GM21529 (cell line): ENCODE data around the gene CORO2A.
A peak's percentile ranks its signal among the peaks of the same experiment; 100 is the strongest.

Experiments
- ATAC-seq: cut with Tn5 transposase; IDR thresholded peaks from one replicate; pipeline ENCODE4 v1.9.1; 2021; ENCODE audit not compliant: unreplicated experiment

Gene CORO2A

GRCh38 chr9:98192503-98193335 lies at the start of gene CORO2A:
Gene CORO2A (minus strand): TSS chr9:98192637. CDS start chr9:98157660, 34,977 bp downstream.
- ATAC-seq, result peak; percentile 75

GRCh38 chr9:98241357-98242300 lies 49.2 kb upstream of the CORO2A start:
- no peak for ATAC-seq

- no peak for ATAC-seq
Observed at GRCh38 chr9:98240475-98240874, 48.0 kb upstream of the CORO2A start.

- ATAC-seq, result no peak
Observed at GRCh38 chr9:98236901-98237487, 44.6 kb upstream of the CORO2A start.

- no peak for ATAC-seq
Observed at GRCh38 chr9:98235126-98235525, 42.7 kb upstream of the CORO2A start.

GRCh38 chr9:98234245-98234825 lies 41.9 kb upstream of the CORO2A start:
- no peak for ATAC-seq

GRCh38 chr9:98232926-98233325 lies 40.5 kb upstream of the CORO2A start:
- ATAC-seq, result no peak

GRCh38 chr9:98231770-98232478 lies 39.5 kb upstream of the CORO2A start:
- no peak for ATAC-seq

GRCh38 chr9:98230789-98231188 lies 38.4 kb upstream of the CORO2A start:
- no peak for ATAC-seq

GRCh38 chr9:98230304-98230703 lies 37.9 kb upstream of the CORO2A start:
- ATAC-seq, result no peak

- no peak for ATAC-seq
Observed at GRCh38 chr9:98229620-98230019, 37.2 kb upstream of the CORO2A start.

GRCh38 chr9:98229090-98229395 lies 36.6 kb upstream of the CORO2A start:
- ATAC-seq, result no peak

- ATAC-seq, result no peak
Observed at GRCh38 chr9:98228392-98229089, 36.1 kb upstream of the CORO2A start.

- no peak for ATAC-seq
Observed at GRCh38 chr9:98227883-98228282, 35.4 kb upstream of the CORO2A start.

- no peak for ATAC-seq
Observed at GRCh38 chr9:98226957-98227356, 34.5 kb upstream of the CORO2A start.

- ATAC-seq, result no peak
Observed at GRCh38 chr9:98226516-98226915, 34.1 kb upstream of the CORO2A start.

GRCh38 chr9:98225015-98225442 lies 32.6 kb upstream of the CORO2A start:
- ATAC-seq, result no peak

- ATAC-seq, result no peak
Observed at GRCh38 chr9:98222885-98223691, 30.7 kb upstream of the CORO2A start.

GRCh38 chr9:98220911-98221310 lies 28.5 kb upstream of the CORO2A start:
- no peak for ATAC-seq
